ENCODE data around the gene NDP.

DNA sequence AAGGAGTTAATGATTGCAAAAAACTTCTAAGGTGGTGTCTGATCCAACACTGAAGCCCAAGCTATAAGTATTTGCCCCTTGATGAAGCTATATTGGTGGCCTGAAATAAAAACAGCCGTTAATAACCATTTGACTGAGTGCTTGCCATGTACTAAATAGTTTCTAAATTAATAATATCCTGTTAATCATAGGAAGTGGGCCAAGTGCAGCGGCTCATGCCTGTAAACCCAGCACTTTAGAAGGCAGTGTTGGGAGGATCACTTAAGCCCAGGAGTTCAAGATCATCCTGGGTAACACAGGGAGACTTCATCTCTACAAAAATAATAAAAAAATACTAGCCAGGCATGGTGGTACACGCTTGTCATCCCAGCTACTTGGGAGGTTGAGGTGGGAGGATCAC lies 8.3 kb downstream of the NDP start:
- TF ChIP-seq, protein P1, sequence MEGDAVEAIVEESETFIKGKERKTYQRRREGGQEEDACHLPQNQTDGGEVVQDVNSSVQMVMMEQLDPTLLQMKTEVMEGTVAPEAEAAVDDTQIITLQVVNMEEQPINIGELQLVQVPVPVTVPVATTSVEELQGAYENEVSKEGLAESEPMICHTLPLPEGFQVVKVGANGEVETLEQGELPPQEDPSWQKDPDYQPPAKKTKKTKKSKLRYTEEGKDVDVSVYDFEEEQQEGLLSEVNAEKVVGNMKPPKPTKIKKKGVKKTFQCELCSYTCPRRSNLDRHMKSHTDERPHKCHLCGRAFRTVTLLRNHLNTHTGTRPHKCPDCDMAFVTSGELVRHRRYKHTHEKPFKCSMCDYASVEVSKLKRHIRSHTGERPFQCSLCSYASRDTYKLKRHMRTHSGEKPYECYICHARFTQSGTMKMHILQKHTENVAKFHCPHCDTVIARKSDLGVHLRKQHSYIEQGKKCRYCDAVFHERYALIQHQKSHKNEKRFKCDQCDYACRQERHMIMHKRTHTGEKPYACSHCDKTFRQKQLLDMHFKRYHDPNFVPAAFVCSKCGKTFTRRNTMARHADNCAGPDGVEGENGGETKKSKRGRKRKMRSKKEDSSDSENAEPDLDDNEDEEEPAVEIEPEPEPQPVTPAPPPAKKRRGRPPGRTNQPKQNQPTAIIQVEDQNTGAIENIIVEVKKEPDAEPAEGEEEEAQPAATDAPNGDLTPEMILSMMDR (IDR thresholded peaks at IDR 0.05): no peak
- TF ChIP-seq POLR2A (IDR thresholded peaks at IDR 0.05): no peak
